ENCODE measurements around the gene TTC21B.

Gene TTC21B

DNA sequence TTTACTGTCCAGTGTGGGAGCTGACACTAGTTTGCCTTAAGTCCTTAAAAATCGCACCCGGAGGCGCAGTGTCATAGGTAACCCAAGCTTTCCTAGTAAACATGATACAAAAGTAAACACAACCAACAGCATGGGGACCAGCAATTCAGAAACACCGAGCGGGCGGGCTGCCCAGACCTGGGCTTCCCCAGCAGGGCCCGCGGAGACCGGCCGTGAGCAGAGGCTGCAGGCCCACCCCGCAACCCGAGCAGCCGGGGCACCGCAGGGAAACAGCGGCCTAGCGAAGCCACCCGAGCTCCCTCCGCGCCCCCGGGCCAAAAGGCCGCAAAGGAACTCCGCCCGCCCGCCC is 296 bp downstream of the TTC21B start:
- no peak for DNase-seq (ENCODE audit: low read depth in 1 of 2, low spot score in 1 of 2)

GRCh38 chr2:165952741-165953211 is 800 bp downstream of the TTC21B start:
- Histone ChIP-seq H3K27ac (replicated peaks) (peak overlapping the region; percentile 96), H3K4me3 (replicated peaks; ENCODE audit: insufficient read depth, low read length) (peak overlapping the region; percentile 82), H3K27me3 (ENCODE audit: insufficient read depth, poor library complexity, severe bottlenecking) (no peaks in the 10 kb centered on the region)
- DNase-seq (ENCODE audit: low read depth in 1 of 2, low spot score in 1 of 2): no peak
- TF ChIP-seq GABPA (IDR thresholded peaks at IDR 0.05; ENCODE audit: low read depth): no peak

More for the DNA sequence above, 296 bp downstream of the TTC21B start:
- H3K27ac ChIP-seq (replicated peaks): peak overlapping the region; percentile 96
- H3K4me3 ChIP-seq (replicated peaks; ENCODE audit: insufficient read depth, low read length): peak overlapping the region; percentile 82
- H3K27me3 ChIP-seq (ENCODE audit: insufficient read depth, poor library complexity, severe bottlenecking): no peaks in the 10 kb centered on the region
- TF ChIP-seq SPI1 (IDR thresholded peaks at IDR 0.05; ENCODE audit: borderline replicate concordance, low read depth): no peak
- no peak for TF ChIP-seq CTCF (IDR thresholded peaks at IDR 0.05; ENCODE audit: insufficient read depth, low read length)
- TF ChIP-seq POLR2AphosphoS5 (IDR thresholded peaks at IDR 0.05; ENCODE audit: low read depth): no peak
- TF ChIP-seq, protein P1, sequence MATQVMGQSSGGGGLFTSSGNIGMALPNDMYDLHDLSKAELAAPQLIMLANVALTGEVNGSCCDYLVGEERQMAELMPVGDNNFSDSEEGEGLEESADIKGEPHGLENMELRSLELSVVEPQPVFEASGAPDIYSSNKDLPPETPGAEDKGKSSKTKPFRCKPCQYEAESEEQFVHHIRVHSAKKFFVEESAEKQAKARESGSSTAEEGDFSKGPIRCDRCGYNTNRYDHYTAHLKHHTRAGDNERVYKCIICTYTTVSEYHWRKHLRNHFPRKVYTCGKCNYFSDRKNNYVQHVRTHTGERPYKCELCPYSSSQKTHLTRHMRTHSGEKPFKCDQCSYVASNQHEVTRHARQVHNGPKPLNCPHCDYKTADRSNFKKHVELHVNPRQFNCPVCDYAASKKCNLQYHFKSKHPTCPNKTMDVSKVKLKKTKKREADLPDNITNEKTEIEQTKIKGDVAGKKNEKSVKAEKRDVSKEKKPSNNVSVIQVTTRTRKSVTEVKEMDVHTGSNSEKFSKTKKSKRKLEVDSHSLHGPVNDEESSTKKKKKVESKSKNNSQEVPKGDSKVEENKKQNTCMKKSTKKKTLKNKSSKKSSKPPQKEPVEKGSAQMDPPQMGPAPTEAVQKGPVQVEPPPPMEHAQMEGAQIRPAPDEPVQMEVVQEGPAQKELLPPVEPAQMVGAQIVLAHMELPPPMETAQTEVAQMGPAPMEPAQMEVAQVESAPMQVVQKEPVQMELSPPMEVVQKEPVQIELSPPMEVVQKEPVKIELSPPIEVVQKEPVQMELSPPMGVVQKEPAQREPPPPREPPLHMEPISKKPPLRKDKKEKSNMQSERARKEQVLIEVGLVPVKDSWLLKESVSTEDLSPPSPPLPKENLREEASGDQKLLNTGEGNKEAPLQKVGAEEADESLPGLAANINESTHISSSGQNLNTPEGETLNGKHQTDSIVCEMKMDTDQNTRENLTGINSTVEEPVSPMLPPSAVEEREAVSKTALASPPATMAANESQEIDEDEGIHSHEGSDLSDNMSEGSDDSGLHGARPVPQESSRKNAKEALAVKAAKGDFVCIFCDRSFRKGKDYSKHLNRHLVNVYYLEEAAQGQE (IDR thresholded peaks at IDR 0.05; ENCODE audit: insufficient replicate concordance, low read depth): no peak
- no peak for TF ChIP-seq GABPA (IDR thresholded peaks at IDR 0.05; ENCODE audit: low read depth)

- Histone ChIP-seq H3K27ac (replicated peaks) (no peak overlapping the region), H3K4me3 (replicated peaks; ENCODE audit: insufficient read depth, low read length) (no peak overlapping the region), H3K27me3 (ENCODE audit: insufficient read depth, poor library complexity, severe bottlenecking) (no peaks in the 10 kb centered on the region)
- DNase-seq (ENCODE audit: low read depth in 1 of 2, low spot score in 1 of 2): no peak
- TF ChIP-seq CTCF (IDR thresholded peaks at IDR 0.05; ENCODE audit: insufficient read depth, low read length) (no peak), GABPA (IDR thresholded peaks at IDR 0.05; ENCODE audit: low read depth) (no peak), SPI1 (IDR thresholded peaks at IDR 0.05; ENCODE audit: borderline replicate concordance, low read depth) (no peak), POLR2AphosphoS5 (IDR thresholded peaks at IDR 0.05; ENCODE audit: low read depth) (no peak)
- TF ChIP-seq, protein P1 (IDR thresholded peaks at IDR 0.05; ENCODE audit: insufficient replicate concordance, low read depth): no peak
These were observed 1.5 kb downstream of the TTC21B start for GRCh38 chr2:165952085-165952484.

GRCh38 chr2:165950438-165950837 is 3.1 kb downstream of the TTC21B start:
- H3K4me3 ChIP-seq (replicated peaks; ENCODE audit: insufficient read depth, low read length): no peak overlapping the region
- H3K27me3 ChIP-seq (ENCODE audit: insufficient read depth, poor library complexity, severe bottlenecking): no peaks in the 10 kb centered on the region
- H3K27ac ChIP-seq (replicated peaks): no peak overlapping the region
- no peak for DNase-seq (ENCODE audit: low read depth in 1 of 2, low spot score in 1 of 2)
- TF ChIP-seq SPI1 (IDR thresholded peaks at IDR 0.05; ENCODE audit: borderline replicate concordance, low read depth) (no peak), POLR2AphosphoS5 (IDR thresholded peaks at IDR 0.05; ENCODE audit: low read depth) (no peak), GABPA (IDR thresholded peaks at IDR 0.05; ENCODE audit: low read depth) (no peak), CTCF (IDR thresholded peaks at IDR 0.05; ENCODE audit: insufficient read depth, low read length) (no peak)
- TF ChIP-seq, protein P1 (IDR thresholded peaks at IDR 0.05; ENCODE audit: insufficient replicate concordance, low read depth): no peak

All from HL-60 (cell line).